SK-N-MC (cell line): Measurements from ENCODE around the gene COLGALT1.

Experiments used
- EZH2 ChIP-seq: fragments of 200-600 bp; sonication (generic); IDR thresholded peaks from one replicate; pipeline ENCODE4 v1.6.1; 2017; ENCODE audit warnings: antibody characterized with exemption
- POLR2AphosphoS5 ChIP-seq: IDR thresholded peaks from 2 replicates; pipeline ENCODE4 v1.6.1; 2012; ENCODE audit warnings: mild to moderate bottlenecking, low read depth, low read length, borderline replicate concordance

DNA sequence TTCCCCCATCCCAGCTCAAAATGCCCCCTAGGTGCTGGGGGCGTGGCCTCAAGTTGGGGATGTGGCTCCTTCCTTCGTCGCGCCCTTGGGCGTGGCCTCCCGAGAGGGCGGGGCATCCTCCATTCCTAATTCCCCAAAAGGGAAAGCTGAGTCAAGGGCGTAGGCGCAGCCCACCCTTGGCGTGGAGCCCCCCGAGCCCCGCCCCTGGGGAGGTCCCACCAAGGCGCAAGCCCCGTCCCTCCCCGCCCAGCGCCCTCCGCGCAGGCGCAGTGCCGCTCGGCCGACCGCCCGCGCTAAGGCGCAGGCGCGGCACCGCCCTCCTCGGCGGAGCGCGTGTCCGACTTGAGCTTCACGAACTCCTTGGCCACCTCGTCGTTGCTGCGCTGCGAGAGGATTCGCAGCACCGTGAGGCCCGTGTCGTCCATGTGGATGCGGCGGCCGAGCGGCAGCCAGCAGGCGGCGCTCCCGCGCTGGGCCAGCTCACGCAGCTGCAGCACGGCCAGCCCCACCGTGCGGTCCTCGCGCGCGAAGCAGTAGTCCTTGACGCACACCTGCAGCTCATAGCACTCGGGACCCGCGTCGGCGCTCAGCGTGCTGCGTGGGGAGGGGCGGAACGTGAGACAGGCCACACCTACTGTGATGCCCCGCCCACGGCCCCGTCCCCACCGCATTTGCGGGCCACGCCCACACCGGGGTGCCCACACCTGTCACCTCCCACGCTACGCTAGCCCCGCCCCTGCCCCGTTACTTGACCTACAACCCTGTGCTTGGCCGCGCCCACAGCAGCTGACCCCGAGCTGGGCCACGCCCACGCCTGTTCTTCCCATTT is 50.5 kb downstream of the COLGALT1 start:
- TF ChIP-seq POLR2AphosphoS5 (peak; percentile 82; the same call in 1 of the 2 replicates), EZH2 (no peak)
